Kidney epithelial cell (primary cell): Measurements from ENCODE around the gene OR52W1. TPM values are rescaled to one million over a fixed set of nuclear protein-coding genes. Genes with fewer than 3 reads are reported as not detected.

ENCODE experiments used
- DNase-seq: peaks from one replicate; pipeline ENCODE4 v3.0.0-alpha.2; 2010; ENCODE audit warnings: low read depth
- H3K27me3 ChIP-seq: 2 replicates; pipeline ENCODE4 v1.6.0; 2011; ENCODE audit warnings: low read length; ENCODE audit not compliant: control insufficient read depth, insufficient read depth
- H3K36me3 ChIP-seq: 2 replicates; pipeline ENCODE4 v1.5.1; 2011; ENCODE audit warnings: low read length; ENCODE audit not compliant: control insufficient read depth, insufficient read depth
- H3K4me3 ChIP-seq: 2 replicates; pipeline ENCODE4 v1.5.1; 2011; ENCODE audit warnings: low read depth, mild to moderate bottlenecking, control low read depth, low read length
- total RNA-seq: library from RNA; depleted of rRNA; stranded (reverse); fragments of >200 nt; gene quantifications from 2 replicates; pipeline ENCODE4 v1.2.3, GENCODE V29; 2015
- TF ChIP-seq, protein P1 (sequence below): IDR thresholded peaks from 2 replicates; pipeline ENCODE4 v1.5.1; 2011; ENCODE audit warnings: mild to moderate bottlenecking, moderate library complexity, low read length, control low read depth, inconsistent platforms; ENCODE audit not compliant: insufficient read depth, poor library complexity, severe bottlenecking

The OR52W1 gene, protein sequence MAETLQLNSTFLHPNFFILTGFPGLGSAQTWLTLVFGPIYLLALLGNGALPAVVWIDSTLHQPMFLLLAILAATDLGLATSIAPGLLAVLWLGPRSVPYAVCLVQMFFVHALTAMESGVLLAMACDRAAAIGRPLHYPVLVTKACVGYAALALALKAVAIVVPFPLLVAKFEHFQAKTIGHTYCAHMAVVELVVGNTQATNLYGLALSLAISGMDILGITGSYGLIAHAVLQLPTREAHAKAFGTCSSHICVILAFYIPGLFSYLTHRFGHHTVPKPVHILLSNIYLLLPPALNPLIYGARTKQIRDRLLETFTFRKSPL
- total RNA-seq, result not detected in 2 replicates

DNA sequence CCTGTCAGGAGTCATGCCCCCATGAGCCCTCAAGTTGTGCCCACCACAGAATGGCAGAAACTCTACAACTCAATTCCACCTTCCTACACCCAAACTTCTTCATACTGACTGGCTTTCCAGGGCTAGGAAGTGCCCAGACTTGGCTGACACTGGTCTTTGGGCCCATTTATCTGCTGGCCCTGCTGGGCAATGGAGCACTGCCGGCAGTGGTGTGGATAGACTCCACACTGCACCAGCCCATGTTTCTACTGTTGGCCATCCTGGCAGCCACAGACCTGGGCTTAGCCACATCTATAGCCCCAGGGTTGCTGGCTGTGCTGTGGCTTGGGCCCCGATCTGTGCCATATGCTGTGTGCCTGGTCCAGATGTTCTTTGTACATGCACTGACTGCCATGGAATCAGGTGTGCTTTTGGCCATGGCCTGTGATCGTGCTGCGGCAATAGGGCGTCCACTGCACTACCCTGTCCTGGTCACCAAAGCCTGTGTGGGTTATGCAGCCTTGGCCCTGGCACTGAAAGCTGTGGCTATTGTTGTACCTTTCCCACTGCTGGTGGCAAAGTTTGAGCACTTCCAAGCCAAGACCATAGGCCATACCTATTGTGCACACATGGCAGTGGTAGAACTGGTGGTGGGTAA lies at the start of gene OR52W1:
OR52W1 (plus strand) TSS at position 51 of the 637 bp plus-strand sequence; CDS start at position 51, 0 bp downstream.
- no peak for DNase-seq
- Histone ChIP-seq H3K36me3 (no peaks in the 10 kb centered on the region), H3K4me3 (no peak within 1 kb of the TSS), H3K27me3 (no peaks in the 10 kb centered on the region)
- TF ChIP-seq, protein P1, sequence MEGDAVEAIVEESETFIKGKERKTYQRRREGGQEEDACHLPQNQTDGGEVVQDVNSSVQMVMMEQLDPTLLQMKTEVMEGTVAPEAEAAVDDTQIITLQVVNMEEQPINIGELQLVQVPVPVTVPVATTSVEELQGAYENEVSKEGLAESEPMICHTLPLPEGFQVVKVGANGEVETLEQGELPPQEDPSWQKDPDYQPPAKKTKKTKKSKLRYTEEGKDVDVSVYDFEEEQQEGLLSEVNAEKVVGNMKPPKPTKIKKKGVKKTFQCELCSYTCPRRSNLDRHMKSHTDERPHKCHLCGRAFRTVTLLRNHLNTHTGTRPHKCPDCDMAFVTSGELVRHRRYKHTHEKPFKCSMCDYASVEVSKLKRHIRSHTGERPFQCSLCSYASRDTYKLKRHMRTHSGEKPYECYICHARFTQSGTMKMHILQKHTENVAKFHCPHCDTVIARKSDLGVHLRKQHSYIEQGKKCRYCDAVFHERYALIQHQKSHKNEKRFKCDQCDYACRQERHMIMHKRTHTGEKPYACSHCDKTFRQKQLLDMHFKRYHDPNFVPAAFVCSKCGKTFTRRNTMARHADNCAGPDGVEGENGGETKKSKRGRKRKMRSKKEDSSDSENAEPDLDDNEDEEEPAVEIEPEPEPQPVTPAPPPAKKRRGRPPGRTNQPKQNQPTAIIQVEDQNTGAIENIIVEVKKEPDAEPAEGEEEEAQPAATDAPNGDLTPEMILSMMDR, result no peak

DNA sequence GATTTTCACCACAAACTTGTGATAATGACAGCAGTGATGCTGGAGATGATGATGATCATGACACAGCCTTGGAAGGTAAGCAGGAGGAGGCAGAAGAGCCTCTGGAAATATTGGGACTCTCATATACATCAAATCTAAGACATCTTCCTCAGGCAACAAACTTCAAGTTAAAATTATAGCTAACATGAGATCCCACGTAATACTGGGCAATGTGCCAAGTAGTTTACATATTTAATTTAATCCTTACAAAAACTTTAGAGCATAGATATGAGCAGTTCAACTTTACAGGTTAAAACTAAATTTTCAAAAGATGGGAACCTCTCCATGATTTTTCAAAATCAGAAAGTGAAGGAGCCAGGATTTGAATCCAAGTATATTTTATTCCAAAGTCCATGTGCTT lies 47.9 kb upstream of the OR52W1 start:
- Histone ChIP-seq H3K36me3 (no peaks in the 10 kb centered on the region), H3K4me3 (no peak overlapping the region), H3K27me3 (no peaks in the 10 kb centered on the region)
- no peak for DNase-seq
- TF ChIP-seq, protein P1, result no peak

DNA sequence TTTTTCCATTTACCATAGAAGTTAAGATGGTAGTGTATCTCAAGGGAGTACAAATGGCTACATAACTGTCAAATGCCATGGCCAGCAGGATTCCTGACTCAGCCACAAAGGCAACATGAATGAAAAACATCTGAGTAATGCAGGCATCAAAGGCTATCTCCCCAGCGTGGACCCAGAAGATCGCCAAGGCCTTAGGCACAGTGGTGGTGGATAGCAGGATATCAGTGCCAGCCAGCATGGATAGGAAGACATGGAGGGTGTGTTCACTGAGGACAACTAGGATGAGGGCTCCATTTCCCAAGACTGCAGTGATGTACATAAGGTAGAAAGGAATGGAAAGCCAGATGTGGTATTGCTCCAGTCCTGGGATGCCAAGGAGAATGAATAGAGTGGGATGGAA lies 46.9 kb upstream of the OR52W1 start:
- Histone ChIP-seq H3K36me3 (no peaks in the 10 kb centered on the region), H3K4me3 (no peak overlapping the region), H3K27me3 (no peaks in the 10 kb centered on the region)
- TF ChIP-seq, protein P1, result no peak
- DNase-seq, result no peak

DNA sequence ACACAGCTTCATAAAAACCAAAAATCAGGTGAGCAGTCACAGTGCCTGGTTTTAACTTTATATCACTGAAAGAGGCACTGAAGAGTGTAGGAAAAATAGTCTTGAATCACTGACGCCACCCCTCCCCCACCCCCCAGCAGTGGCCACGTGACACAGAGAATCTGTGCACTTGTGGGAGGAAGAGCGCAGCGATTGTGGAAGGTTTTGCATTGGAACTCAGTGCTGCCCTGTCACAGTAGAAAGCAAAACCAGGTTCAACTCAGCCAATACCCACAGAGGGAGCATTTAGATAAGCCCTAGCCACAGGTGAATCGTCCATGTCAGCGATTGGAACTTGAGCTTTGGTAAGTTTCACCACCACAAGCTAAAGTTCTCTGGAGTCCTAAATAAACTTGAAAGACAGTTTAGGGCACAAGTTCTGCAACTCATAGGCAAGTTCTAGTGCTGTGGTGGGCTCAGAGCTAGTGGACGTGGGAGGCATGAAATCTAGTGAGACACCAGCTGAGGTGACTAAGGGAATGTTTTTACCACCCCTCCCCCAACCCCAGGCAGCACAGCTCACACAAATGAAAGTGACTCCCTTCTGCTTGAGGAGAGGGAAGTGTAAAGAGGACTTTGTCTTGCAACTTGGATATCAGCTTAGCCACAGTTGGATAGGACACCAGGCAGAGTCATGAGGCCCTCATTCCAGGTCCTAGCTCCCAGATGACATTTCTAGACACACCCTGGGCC lies 42.2 kb upstream of the OR52W1 start:
- DNase-seq, result no peak
- H3K27me3 ChIP-seq, result no peaks in the 10 kb centered on the region
- no peaks in the 10 kb centered on the region for H3K36me3 ChIP-seq
- no peak overlapping the region for H3K4me3 ChIP-seq
- TF ChIP-seq, protein P1, result no peak

DNA sequence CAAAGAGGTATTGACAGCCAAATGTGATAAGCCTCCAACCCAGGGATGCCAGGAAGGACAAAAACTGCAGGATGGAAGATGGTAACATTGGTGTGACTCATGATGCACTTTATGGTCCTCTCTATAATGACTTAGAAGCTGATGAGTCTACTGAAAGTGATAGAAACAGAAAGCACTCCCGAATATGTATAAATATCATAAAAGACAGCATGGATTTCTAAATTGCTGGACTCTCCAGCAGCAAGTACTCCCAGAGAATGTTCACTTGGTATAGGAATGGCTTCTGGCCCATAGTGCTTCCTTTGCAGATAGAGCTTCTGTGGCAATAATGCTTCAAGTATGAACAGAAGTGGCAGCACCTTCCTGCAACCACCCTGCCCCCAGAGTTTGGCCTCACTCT lies 28.8 kb upstream of the OR52W1 start, which contains the start of gene OR52B2:
OR52B2 (minus strand) TSS at position 101 of the 400 bp plus-strand sequence; CDS start at position 101, 0 bp downstream.
- DNase-seq, result no peak
- TF ChIP-seq, protein P1, result no peak
- no peaks in the 10 kb centered on the region for H3K36me3 ChIP-seq
- no peaks in the 10 kb centered on the region for H3K27me3 ChIP-seq
- H3K4me3 ChIP-seq, result no peak within 1 kb of the TSS
